Cardiac fibroblast (primary cell): ENCODE data around the gene PM20D1.
"Not testable (repeated sequence)": the region's sequence is repeated elsewhere in the genome, so short reads cannot be mapped to it uniquely, and the experiment has no call there.

ENCODE experiments used
- DNase-seq, 2 donors: peaks; one replicate each; pipeline versions ENCODE4 v3.0.0 to v3.0.0-alpha.2; 2010; ENCODE audit warnings: low read depth in 2 of 2
- H3K4me3 ChIP-seq, 2 donors: replicated peaks in 1 of 2; 1 replicate in 1 of 2; 2 replicates in 1 of 2; pipeline ENCODE4 v1.5.1; 2011; ENCODE audit warnings: low read depth in 2 of 2, low read length in 2 of 2, mild to moderate bottlenecking in 2 of 2, moderate library complexity in 1 of 2
- TF ChIP-seq, protein P1 (sequence below): IDR thresholded peaks from one replicate; pipeline ENCODE4 v1.5.1; 2011; ENCODE audit warnings: low read depth, mild to moderate bottlenecking, low read length, inconsistent platforms

The PM20D1 gene

GRCh38 chr1:205879974-205880373 is 30.0 kb upstream of the PM20D1 start:
- TF ChIP-seq, protein P1, sequence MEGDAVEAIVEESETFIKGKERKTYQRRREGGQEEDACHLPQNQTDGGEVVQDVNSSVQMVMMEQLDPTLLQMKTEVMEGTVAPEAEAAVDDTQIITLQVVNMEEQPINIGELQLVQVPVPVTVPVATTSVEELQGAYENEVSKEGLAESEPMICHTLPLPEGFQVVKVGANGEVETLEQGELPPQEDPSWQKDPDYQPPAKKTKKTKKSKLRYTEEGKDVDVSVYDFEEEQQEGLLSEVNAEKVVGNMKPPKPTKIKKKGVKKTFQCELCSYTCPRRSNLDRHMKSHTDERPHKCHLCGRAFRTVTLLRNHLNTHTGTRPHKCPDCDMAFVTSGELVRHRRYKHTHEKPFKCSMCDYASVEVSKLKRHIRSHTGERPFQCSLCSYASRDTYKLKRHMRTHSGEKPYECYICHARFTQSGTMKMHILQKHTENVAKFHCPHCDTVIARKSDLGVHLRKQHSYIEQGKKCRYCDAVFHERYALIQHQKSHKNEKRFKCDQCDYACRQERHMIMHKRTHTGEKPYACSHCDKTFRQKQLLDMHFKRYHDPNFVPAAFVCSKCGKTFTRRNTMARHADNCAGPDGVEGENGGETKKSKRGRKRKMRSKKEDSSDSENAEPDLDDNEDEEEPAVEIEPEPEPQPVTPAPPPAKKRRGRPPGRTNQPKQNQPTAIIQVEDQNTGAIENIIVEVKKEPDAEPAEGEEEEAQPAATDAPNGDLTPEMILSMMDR = no peak
- DNase-seq = no peak
- H3K4me3 ChIP-seq = no peak overlapping the region

GRCh38 chr1:205878026-205878425 is 28.1 kb upstream of the PM20D1 start:
- H3K4me3 ChIP-seq = no peak overlapping the region
- DNase-seq = no peak
- TF ChIP-seq, protein P1 = no peak

DNA sequence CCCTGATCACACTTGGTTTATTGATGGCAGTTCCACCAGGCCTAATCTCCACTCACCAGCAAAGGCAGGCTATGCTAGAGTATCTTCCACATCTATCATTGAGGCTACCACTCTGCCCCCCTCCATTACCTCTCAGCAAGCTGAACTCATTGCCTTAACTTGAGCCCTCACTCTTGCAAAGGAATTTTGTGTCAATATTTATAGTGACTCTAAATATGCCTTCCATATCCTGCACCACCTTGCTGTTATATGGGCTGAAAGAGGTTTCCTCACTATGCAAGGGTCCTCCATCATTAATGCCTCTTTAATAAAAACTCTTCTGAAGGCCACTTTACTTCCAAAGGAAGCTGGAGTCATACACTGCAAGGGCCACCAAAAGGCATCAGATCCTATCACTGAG is 23.2 kb upstream of the PM20D1 start:
- H3K4me3 ChIP-seq = not testable (repeated sequence)

DNA sequence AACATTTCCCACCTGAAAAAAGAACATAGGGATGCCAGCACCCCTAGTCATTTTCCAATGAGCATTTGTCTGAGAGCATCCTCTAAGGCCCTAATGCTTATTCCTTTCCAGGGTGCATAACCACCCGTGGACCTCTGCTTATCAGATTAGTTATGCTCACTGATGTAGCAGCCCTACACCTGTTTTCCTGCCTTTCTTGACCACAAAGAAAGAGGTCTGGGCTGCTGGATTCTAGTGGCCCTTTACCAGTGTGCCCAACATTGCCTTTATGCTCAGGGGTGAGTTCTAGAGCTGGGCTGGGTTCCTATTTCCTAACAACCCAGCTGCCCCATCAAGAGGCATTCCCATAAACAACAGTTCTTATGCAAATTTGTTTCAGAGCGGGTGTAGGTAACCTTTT is 20.3 kb upstream of the PM20D1 start:
- no peak for DNase-seq
- H3K4me3 ChIP-seq = no peak overlapping the region
- TF ChIP-seq, protein P1 = no peak

More for the DNA sequence above, 23.2 kb upstream of the PM20D1 start:
- DNase-seq = not testable (repeated sequence)

GRCh38 chr1:205861540-205861939 is 11.6 kb upstream of the PM20D1 start:
- no peak for DNase-seq
- TF ChIP-seq, protein P1 = no peak
- no peak overlapping the region for H3K4me3 ChIP-seq

GRCh38 chr1:205858141-205858961 is 8.4 kb upstream of the PM20D1 start:
- TF ChIP-seq, protein P1 = no peak

GRCh38 chr1:205857501-205857900 is 7.6 kb upstream of the PM20D1 start:
- H3K4me3 ChIP-seq, DNase-seq: not testable (repeated sequence)

More at GRCh38 chr1:205858141-205858961, 8.4 kb upstream of the PM20D1 start:
- DNase-seq = no peak
- H3K4me3 ChIP-seq = no peak overlapping the region

DNA sequence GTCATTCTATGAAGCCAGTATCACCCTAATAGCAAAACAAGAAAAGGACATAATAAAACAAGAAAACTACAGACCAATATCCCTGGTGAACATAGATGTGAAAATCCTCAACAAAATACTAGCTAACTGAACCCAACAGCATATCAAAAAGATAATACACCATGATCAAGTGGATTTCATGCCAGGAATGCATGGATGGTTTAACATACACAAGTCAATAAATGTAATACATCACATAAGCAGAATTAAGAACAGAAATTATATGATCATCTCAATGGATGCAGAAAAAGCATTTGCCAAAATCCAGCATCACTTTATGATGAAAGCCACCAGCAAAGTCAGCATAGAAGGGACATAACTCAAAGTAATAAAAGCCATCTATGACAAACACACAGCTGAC is 6.5 kb upstream of the PM20D1 start:
- H3K4me3 ChIP-seq = no peak overlapping the region
- no peak for DNase-seq

More for the DNA sequence above, 6.5 kb upstream of the PM20D1 start:
- TF ChIP-seq, protein P1 = no peak
